ENCODE measurements around the gene VAV2.

Gene VAV2

DNA sequence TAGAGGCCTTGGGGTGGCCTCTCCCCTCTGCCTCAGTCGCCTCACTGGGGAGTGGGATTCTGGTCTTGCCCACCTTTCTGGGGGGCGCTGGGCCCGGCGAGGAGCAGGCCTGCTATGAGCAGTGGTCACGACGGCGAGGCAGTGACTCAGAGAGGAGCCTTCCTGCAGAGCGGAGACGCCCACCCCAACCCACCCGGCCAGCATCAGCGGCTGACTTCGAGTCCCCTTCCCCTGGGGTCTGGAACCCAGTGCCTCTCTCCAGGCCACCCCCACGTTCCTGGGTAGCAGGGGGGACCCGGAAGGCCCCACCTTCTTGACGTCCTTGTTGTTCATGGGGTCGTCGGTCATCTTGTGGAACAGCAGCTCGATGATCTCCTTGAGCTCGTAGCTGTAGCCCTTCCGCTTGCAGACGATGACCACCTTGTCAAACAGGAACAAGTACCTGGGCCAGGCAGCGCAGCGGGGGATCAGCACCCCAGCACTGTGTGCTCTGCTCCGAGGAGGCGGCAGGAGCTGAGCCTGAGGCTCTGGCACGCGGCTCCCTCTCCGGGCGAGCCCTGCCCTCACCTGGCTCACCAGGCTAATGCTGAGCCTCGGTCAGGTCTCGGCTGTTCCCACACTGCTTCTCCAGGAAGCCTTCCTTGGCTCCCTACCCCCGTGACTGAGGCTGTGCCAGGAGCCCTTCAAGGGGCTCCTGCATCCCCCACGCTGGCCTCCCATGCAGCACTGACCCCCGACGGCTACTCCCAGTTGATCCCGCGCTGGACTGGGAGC is 203.9 kb downstream of the VAV2 start:
- no peak for TF ChIP-seq FOXM1 (IDR thresholded peaks at IDR 0.05; ENCODE audit: borderline replicate concordance, low read depth)
- TF ChIP-seq NFIC (IDR thresholded peaks at IDR 0.05): no peak
- TF ChIP-seq, protein P1, sequence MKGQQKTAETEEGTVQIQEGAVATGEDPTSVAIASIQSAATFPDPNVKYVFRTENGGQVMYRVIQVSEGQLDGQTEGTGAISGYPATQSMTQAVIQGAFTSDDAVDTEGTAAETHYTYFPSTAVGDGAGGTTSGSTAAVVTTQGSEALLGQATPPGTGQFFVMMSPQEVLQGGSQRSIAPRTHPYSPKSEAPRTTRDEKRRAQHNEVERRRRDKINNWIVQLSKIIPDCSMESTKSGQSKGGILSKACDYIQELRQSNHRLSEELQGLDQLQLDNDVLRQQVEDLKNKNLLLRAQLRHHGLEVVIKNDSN (IDR thresholded peaks at IDR 0.05): no peak
- TF ChIP-seq RAD21 (IDR thresholded peaks at IDR 0.05; ENCODE audit: low read depth): no peak
- no peak for TF ChIP-seq CEBPB (IDR thresholded peaks at IDR 0.05)
- TF ChIP-seq TCF12 (IDR thresholded peaks at IDR 0.05; ENCODE audit: low read depth): no peak
- no peak for TF ChIP-seq EP300 (IDR thresholded peaks at IDR 0.05; ENCODE audit: borderline replicate concordance)
- TF ChIP-seq MAX (IDR thresholded peaks at IDR 0.05): no peak
- no peak for TF ChIP-seq REST (IDR thresholded peaks at IDR 0.05; ENCODE audit: low read depth)
- TF ChIP-seq TEAD4 (IDR thresholded peaks at IDR 0.05): no peak
- TF ChIP-seq ZBTB7A (IDR thresholded peaks at IDR 0.05; ENCODE audit: low read depth): no peak
- no peak for TF ChIP-seq TAF1 (IDR thresholded peaks at IDR 0.05; ENCODE audit: low read depth)

DNA sequence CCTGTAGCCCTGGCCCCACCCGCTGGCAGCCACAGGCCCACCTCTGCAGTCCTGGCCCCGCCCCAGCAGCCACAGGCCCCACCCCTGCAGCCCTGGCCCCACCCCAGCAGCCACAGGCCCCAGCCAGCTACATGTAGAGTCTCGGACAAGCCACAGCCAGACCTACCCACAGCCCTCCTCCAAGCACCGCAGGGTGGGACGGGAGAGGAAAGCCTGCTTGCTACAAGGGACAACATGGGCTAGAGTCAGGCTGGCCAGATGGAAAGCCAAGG is 204.4 kb downstream of the VAV2 start:
- TF ChIP-seq MAX (IDR thresholded peaks at IDR 0.05) (no peak), RAD21 (IDR thresholded peaks at IDR 0.05; ENCODE audit: low read depth) (no peak)

DNA sequence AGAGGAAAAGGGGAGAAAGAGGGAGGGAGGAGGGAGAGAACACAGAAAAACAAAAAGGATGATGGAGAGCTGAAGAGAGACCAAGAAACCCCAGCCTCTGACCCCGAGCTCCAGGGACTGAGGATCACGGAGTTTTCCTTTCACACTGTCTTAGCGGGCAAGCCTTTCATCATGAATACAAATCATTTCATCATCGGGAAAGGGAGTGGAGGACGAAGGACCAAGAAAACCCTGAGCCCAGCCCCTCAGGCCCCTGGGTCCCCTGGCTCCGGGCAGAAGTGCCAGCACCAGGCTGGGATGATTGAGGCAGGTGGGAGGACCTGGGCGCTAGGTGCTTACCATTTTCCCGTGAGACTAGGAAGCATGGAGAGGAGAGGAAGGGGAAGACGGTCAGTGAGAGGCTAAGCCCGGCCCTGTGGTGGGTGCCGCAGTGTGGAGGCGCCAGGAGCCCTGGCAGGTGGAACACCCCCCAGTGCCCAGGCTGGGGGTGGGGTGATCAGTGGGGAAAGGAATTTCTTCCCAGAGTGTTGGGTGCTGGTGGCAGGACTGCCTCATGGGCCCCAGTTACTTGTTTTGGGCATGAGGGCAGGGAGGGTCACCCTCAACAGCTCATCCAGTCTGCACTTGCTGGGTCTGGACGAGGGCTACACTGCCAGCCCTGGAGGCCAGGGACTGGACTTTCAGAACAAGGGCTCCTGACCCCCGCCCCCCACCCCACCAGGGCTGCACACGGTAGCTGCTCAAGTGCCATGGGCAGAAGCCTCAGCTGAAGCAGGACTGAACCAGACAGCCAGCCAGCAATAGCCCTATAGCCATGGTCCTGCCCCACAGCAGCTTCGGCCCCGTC is 205.0 kb downstream of the VAV2 start:
- TF ChIP-seq CEBPB (IDR thresholded peaks at IDR 0.05): no peak
- no peak for TF ChIP-seq TEAD4 (IDR thresholded peaks at IDR 0.05)
- no peak for TF ChIP-seq RAD21 (IDR thresholded peaks at IDR 0.05; ENCODE audit: low read depth)
- TF ChIP-seq, protein P1 (IDR thresholded peaks at IDR 0.05): no peak
- no peak for TF ChIP-seq ZBTB7A (IDR thresholded peaks at IDR 0.05; ENCODE audit: low read depth)
- no peak for TF ChIP-seq YY1 (IDR thresholded peaks at IDR 0.05; ENCODE audit: low read depth)
- TF ChIP-seq EGR1 (IDR thresholded peaks at IDR 0.05): no peak
- TF ChIP-seq MAX (IDR thresholded peaks at IDR 0.05): no peak
- no peak for TF ChIP-seq REST (IDR thresholded peaks at IDR 0.05; ENCODE audit: low read depth)
- no peak for TF ChIP-seq TAF1 (IDR thresholded peaks at IDR 0.05; ENCODE audit: low read depth)
- TF ChIP-seq FOXM1 (IDR thresholded peaks at IDR 0.05; ENCODE audit: borderline replicate concordance, low read depth): no peak
- no peak for TF ChIP-seq TCF12 (IDR thresholded peaks at IDR 0.05; ENCODE audit: low read depth)
- no peak for TF ChIP-seq EP300 (IDR thresholded peaks at IDR 0.05; ENCODE audit: borderline replicate concordance)
- no peak for TF ChIP-seq NFIC (IDR thresholded peaks at IDR 0.05)
- TF ChIP-seq CREB1 (IDR thresholded peaks at IDR 0.05; ENCODE audit: low read depth): no peak

DNA sequence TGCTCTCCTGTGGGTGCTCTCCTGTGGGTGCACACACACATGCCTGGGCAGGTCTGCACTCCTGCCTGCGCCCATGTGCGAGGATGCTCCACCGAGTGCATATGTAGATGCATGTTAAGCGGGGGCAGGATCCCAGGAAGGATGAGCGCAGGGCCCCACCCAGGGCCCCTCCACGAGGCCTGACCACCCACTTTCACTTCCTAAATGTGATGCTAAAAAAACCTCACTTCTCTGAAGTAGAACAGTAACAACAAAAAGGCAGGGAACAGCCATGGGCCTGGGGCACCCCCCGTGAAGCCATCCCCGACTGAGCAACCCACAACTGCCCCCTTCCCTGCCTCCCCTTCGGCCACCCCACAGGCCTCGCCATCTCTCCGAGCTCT is 205.8 kb downstream of the VAV2 start:
- TF ChIP-seq REST (IDR thresholded peaks at IDR 0.05; ENCODE audit: low read depth): no peak
- TF ChIP-seq CREB1 (IDR thresholded peaks at IDR 0.05; ENCODE audit: low read depth): no peak
- no peak for TF ChIP-seq RAD21 (IDR thresholded peaks at IDR 0.05; ENCODE audit: low read depth)
- no peak for TF ChIP-seq FOXM1 (IDR thresholded peaks at IDR 0.05; ENCODE audit: borderline replicate concordance, low read depth)
- TF ChIP-seq MAX (IDR thresholded peaks at IDR 0.05): no peak
- TF ChIP-seq, protein P1 (IDR thresholded peaks at IDR 0.05): no peak
